Liver (tissue), 9 donors: Measurements from ENCODE around the gene EXD3. TPM values are rescaled to one million over a fixed set of nuclear protein-coding genes. Genes with fewer than 3 reads are reported as not detected.

Experiments
- DNase-seq: peaks from one replicate; pipeline ENCODE4 v3.0.0-alpha.2; 2017; ENCODE audit warnings: low spot score
- H3K27ac ChIP-seq, 2 donors: one replicate each; pipeline ENCODE4 v1.7.0; 2013; ENCODE audit warnings: inconsistent platforms in 2 of 2, low read length in 2 of 2, control low read depth in 1 of 2, low read depth in 1 of 2, mild to moderate bottlenecking in 1 of 2
- H3K27me3 ChIP-seq, 4 donors: one replicate each; pipeline versions ENCODE4 v1.6.1 to v1.7.0; 2013; ENCODE audit warnings: low read length in 3 of 4, inconsistent platforms in 1 of 4, mild to moderate bottlenecking in 1 of 4, moderate library complexity in 1 of 4; ENCODE audit not compliant: control insufficient read depth in 4 of 4, insufficient read depth in 4 of 4
- H3K36me3 ChIP-seq, 4 donors: one replicate each; pipeline versions ENCODE4 v1.6.1 to v1.7.0; 2013; ENCODE audit warnings: low read length in 3 of 4, mild to moderate bottlenecking in 3 of 4, low read depth in 1 of 4, moderate library complexity in 1 of 4; ENCODE audit not compliant: control insufficient read depth in 4 of 4, insufficient read depth in 3 of 4
- H3K4me1 ChIP-seq, 4 donors: one replicate each; pipeline versions ENCODE4 v1.6.1 to v1.7.0; 2013; ENCODE audit warnings: low read length in 3 of 4, mild to moderate bottlenecking in 3 of 4, moderate library complexity in 1 of 4; ENCODE audit not compliant: control insufficient read depth in 4 of 4, insufficient read depth in 4 of 4
- H3K4me3 ChIP-seq, 3 donors: one replicate each; pipeline versions ENCODE4 v1.6.1 to v1.7.0; 2013; ENCODE audit warnings: low read length in 3 of 3, control low read depth in 1 of 3, low read depth in 1 of 3, mild to moderate bottlenecking in 1 of 3
- H3K9ac ChIP-seq, 2 donors: one replicate each; pipeline ENCODE4 v1.7.0; 2013; ENCODE audit warnings: low read length in 2 of 2, mild to moderate bottlenecking in 2 of 2, moderate library complexity in 2 of 2, control low read depth in 1 of 2, low read depth in 1 of 2
- H3K9me3 ChIP-seq, 4 donors: one replicate each; pipeline versions ENCODE4 v1.6.1 to v1.7.0; 2013; ENCODE audit warnings: low read length in 3 of 4; ENCODE audit not compliant: control insufficient read depth in 4 of 4
- ATF3 ChIP-seq: IDR thresholded peaks from 2 replicates; pipeline ENCODE4 v1.6.1; 2016; ENCODE audit warnings: antibody characterized with exemption
- CTCF ChIP-seq: fragments of 150-350 bp; IDR thresholded peaks from 2 replicates; pipeline ENCODE4 v1.5.1; 2017; ENCODE audit warnings: improper control_type of control experiment, low read depth, low read length; ENCODE audit not compliant: missing input control
- EGR1 ChIP-seq, 2 donors: IDR thresholded peaks; 2 replicates each; pipeline ENCODE4 v1.6.1; 2016 to 2018; ENCODE audit warnings: antibody characterized with exemption in 2 of 2, low read depth in 2 of 2
- FOXA1 ChIP-seq: IDR thresholded peaks from 2 replicates; pipeline ENCODE4 v1.6.1; 2016; ENCODE audit warnings: antibody characterized with exemption
- GABPA ChIP-seq, 2 donors: IDR thresholded peaks in 1 of 2; conservative IDR thresholded peaks in 1 of 2; 2 replicates each; pipeline ENCODE4 v1.6.1; 2016; ENCODE audit warnings: antibody characterized with exemption in 2 of 2, mild to moderate bottlenecking in 1 of 2, moderate library complexity in 1 of 2
- HNF4A ChIP-seq, 2 donors: conservative IDR thresholded peaks; 2 replicates each; pipeline ENCODE4 v1.6.1; 2016; ENCODE audit warnings: antibody characterized with exemption in 2 of 2, mild to moderate bottlenecking in 2 of 2
- HNF4G ChIP-seq: IDR thresholded peaks from 2 replicates; pipeline ENCODE4 v1.6.1; 2016; ENCODE audit warnings: antibody characterized with exemption
- NR2F2 ChIP-seq: IDR thresholded peaks from 2 replicates; pipeline ENCODE4 v1.6.1; 2016; ENCODE audit warnings: antibody characterized with exemption
- RAD21 ChIP-seq, 2 donors: IDR thresholded peaks; 2 replicates each; pipeline ENCODE4 v1.6.1; 2016; ENCODE audit warnings: antibody characterized with exemption in 2 of 2, mild to moderate bottlenecking in 2 of 2
- REST ChIP-seq: IDR thresholded peaks from 2 replicates; pipeline ENCODE4 v1.6.1; 2016; ENCODE audit warnings: antibody characterized with exemption, mild to moderate bottlenecking
- RXRA ChIP-seq, 2 donors: IDR thresholded peaks; 2 replicates each; pipeline ENCODE4 v1.6.1; 2017 to 2018; ENCODE audit warnings: antibody characterized with exemption in 2 of 2, mild to moderate bottlenecking in 1 of 2
- SP1 ChIP-seq: IDR thresholded peaks from 2 replicates; pipeline ENCODE4 v1.6.1; 2018; ENCODE audit warnings: antibody characterized with exemption, mild to moderate bottlenecking
- YY1 ChIP-seq: IDR thresholded peaks from 2 replicates; pipeline ENCODE4 v1.6.1; 2016; ENCODE audit warnings: antibody characterized with exemption, mild to moderate bottlenecking
- WGBS: extraction: QIAGEN DNeasy Blood & Tissue Kit; methylation state at CpG from one replicate; pipeline ENCODE4 v1.1.7; 2013; 5-methylcytosine and 5-hydroxymethylcytosine counted together
- polyA plus RNA-seq, 2 donors: library from polyadenylated mRNA; stranded (reverse) in 1 of 2; unstranded in 1 of 2; fragments of 200-250 nt in 1 of 2; fragments of >200 nt in 1 of 2; fragmentation: Nextera tagmentation in 1 of 2; extraction: Ambion mirVana in 1 of 2; gene quantifications; one replicate each; pipeline versions ENCODE4 v1.2.1 to v1.2.3, GENCODE V29; 2013 to 2015
- total RNA-seq, 2 donors: library from RNA; depleted of rRNA; stranded (reverse); fragments of >200 nt; gene quantifications; one replicate each; pipeline ENCODE4 v1.2.3, GENCODE V29; 2014
- TF ChIP-seq, protein P1 (sequence below): IDR thresholded peaks from 2 replicates; pipeline ENCODE4 v1.6.1; 2016; ENCODE audit warnings: antibody characterized with exemption
- TF ChIP-seq, protein P2 (sequence below): IDR thresholded peaks from 2 replicates; pipeline ENCODE4 v1.6.1; 2016; ENCODE audit warnings: antibody characterized with exemption
- donor health status: healthy.
- donor health status: healthy.
- donor health status: healthy.
- donor health status: healthy.
- donor health status: healthy.

EXD3 gene
- total and polyA plus RNA-seq, 4 donors: 2.5 to 6.7 (median 3.7) TPM

DNA sequence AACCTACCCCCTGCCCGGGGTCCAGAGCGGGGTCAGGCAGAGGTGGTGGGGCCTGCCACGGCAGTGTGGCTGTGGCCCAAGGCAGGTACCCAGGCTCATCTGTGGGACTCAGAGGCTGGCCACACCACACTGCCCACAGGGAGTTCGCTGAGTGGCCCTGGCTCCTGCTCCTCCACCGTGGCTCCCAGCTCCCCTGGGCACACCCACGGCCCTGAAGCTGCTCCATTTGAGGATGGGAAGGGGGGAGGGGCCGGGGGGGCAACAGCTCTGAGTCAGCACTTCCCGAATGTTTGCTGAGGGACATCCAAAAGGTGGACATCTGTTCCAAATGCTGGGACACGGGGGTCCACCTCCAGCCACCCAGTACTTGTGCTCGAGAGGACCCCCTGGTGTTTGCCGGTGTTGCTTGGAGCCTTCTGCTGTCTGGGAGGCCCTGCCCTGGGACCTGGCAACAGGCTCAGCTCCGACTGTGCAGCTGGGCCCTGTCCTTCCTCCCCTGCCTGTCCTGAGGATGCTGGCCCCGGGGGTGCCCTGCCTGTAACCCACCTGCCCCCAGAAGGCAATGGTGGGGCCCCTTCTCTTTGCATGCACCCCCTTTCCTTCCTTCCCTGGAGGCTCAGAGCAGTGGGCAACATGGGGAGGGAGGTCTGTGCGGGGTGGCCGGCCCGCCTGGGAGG, 118.4 kb downstream of the EXD3 start:
- WGBS: 54% methylated on average over 16 of the region's 16 CpGs
- peaks cover 11 to 47% (median 27%) of the 10 kb centered on the region in 4 donors for H3K4me1 ChIP-seq
- H3K9me3 ChIP-seq: no peaks in the 10 kb centered on the region
- H3K27me3 ChIP-seq: no peaks in the 10 kb centered on the region
- peak overlapping the region; percentile 30 to 73 for H3K27ac ChIP-seq
- no peak overlapping the region for H3K9ac ChIP-seq
- H3K4me3 ChIP-seq: no peak overlapping the region
- H3K36me3 ChIP-seq: no peaks in the 10 kb centered on the region
- no peak for TF ChIP-seq YY1
- TF ChIP-seq GABPA (IDR thresholded peaks at IDR 0.05 in 1 of 2, conservative IDR thresholded peaks at IDR 0.05 in 1 of 2): no peak
- TF ChIP-seq, protein P1, sequence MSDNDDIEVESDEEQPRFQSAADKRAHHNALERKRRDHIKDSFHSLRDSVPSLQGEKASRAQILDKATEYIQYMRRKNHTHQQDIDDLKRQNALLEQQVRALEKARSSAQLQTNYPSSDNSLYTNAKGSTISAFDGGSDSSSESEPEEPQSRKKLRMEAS: no peak
- no peak for TF ChIP-seq RXRA (IDR thresholded peaks at IDR 0.05)
- TF ChIP-seq SP1: no peak
- TF ChIP-seq NR2F2: no peak
- no peak for TF ChIP-seq HNF4G
- TF ChIP-seq RAD21 (IDR thresholded peaks at IDR 0.05): no peak
- TF ChIP-seq HNF4A (conservative IDR thresholded peaks at IDR 0.05): no peak
- TF ChIP-seq EGR1 (IDR thresholded peaks at IDR 0.05; ENCODE audit: low read depth in 2 of 2): no peak
- TF ChIP-seq, protein P2, sequence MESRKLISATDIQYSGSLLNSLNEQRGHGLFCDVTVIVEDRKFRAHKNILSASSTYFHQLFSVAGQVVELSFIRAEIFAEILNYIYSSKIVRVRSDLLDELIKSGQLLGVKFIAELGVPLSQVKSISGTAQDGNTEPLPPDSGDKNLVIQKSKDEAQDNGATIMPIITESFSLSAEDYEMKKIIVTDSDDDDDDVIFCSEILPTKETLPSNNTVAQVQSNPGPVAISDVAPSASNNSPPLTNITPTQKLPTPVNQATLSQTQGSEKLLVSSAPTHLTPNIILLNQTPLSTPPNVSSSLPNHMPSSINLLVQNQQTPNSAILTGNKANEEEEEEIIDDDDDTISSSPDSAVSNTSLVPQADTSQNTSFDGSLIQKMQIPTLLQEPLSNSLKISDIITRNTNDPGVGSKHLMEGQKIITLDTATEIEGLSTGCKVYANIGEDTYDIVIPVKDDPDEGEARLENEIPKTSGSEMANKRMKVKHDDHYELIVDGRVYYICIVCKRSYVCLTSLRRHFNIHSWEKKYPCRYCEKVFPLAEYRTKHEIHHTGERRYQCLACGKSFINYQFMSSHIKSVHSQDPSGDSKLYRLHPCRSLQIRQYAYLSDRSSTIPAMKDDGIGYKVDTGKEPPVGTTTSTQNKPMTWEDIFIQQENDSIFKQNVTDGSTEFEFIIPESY: no peak
- no peak for TF ChIP-seq REST
- no peak for TF ChIP-seq CTCF
- no peak for TF ChIP-seq ATF3
- no peak for TF ChIP-seq FOXA1
- DNase-seq: peak; percentile 34
